ENCODE results near the gene STK40. TPM values are rescaled to one million over a fixed set of nuclear protein-coding genes. Genes with fewer than 3 reads are reported as not detected.

STK40 gene
- total and polyA plus RNA-seq, 9 of the 15 experiments (the other 6 are each of a cell fraction or from before 2014, with no cell fraction given) = 0.69 to 94.3 (median 39.1) TPM

DNA sequence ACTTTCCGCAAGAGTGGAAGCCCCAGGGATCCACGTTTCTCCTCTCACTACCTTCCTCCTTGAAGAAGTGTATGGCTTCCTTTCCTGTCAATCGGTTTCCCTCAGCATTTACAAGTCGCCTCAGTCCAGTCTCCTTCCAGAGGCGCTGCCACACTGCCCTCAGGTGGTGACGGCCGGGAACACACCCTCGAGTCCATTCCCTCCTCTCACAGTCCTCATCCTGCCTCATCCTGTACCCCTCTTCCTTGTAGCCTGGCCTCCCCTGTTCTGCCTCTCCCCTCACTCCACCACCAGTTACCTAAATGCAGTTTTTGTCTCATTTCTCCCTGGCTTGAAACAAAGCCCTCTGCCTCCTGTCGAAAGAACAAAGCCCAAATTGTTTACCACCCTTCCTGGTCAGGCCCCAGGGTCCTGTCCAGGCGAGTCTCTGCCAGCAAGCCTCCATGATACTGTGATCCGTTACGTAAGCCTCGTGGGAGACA, 35.2 kb upstream of the STK40 start (continued):
- peak; percentile 94; the same call in 1 of the 2 replicates for TF ChIP-seq HBP1 (CRISPR knock-in tag; IDR thresholded peaks at IDR 0.05)
- TF ChIP-seq CHD7 (IDR thresholded peaks at IDR 0.05; ENCODE audit: low read depth, low read length) = no peak
- no peak for TF ChIP-seq ZNF507 (tag; conservative IDR thresholded peaks at IDR 0.05)
- no peak for TF ChIP-seq RBM25 (IDR thresholded peaks at IDR 0.05; ENCODE audit: low read depth, low read length, severe bottlenecking)
- peak; percentile 97 to 99 for TF ChIP-seq RAD21 (CRISPR knock-in tag; conservative IDR thresholded peaks at IDR 0.05 in 1 of 2, IDR thresholded peaks at IDR 0.05 in 1 of 2)
- no peak for TF ChIP-seq ZNF121 (CRISPR knock-in tag; conservative IDR thresholded peaks at IDR 0.05)
- peak; percentile 39 for TF ChIP-seq MEIS2 (IDR thresholded peaks at IDR 0.05; ENCODE audit: partially characterized antibody)
- no peak for TF ChIP-seq ZNF717 (CRISPR knock-in tag; IDR thresholded peaks at IDR 0.05)
- peak; percentile 64; the same call in 1 of the 2 replicates for TF ChIP-seq CREM (IDR thresholded peaks at IDR 0.05; ENCODE audit: low read depth)
- no peak for TF ChIP-seq ZBTB12 (CRISPR knock-in tag; IDR thresholded peaks at IDR 0.05)
- TF ChIP-seq, protein P1, sequence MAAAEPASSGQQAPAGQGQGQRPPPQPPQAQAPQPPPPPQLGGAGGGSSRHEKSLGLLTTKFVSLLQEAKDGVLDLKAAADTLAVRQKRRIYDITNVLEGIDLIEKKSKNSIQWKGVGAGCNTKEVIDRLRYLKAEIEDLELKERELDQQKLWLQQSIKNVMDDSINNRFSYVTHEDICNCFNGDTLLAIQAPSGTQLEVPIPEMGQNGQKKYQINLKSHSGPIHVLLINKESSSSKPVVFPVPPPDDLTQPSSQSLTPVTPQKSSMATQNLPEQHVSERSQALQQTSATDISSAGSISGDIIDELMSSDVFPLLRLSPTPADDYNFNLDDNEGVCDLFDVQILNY (CRISPR knock-in tag; IDR thresholded peaks at IDR 0.05) = no peak
- peak; percentile 98 for TF ChIP-seq HDGF (IDR thresholded peaks at IDR 0.05)
- TF ChIP-seq HMG20A (CRISPR knock-in tag; conservative IDR thresholded peaks at IDR 0.05) = no peak
